DND-41 (cell line): ENCODE results near the gene CATSPER4.

Experiments
- ATAC-seq: fragments of 200-7000 bp; cut with Tn5 transposase; 3 replicates; pipeline ENCODE4 v1.9.1; 2021; ENCODE audit warnings: low read depth; ENCODE audit not compliant: insufficient read depth
- DNase-seq: peaks from one replicate; pipeline ENCODE4 v3.0.0-alpha.2; 2020
- H2AFZ ChIP-seq: 2 replicates; pipeline ENCODE4 v1.6.0; 2012; ENCODE audit warnings: low read depth, low read length
- H3K27ac ChIP-seq: 2 replicates; pipeline ENCODE4 v1.5.1; 2012; ENCODE audit warnings: low read length, inconsistent platforms
- H3K27me3 ChIP-seq: fragments of 200-600 bp; sonication (generic); 2 replicates; pipeline ENCODE4 v1.6.0; 2012; ENCODE audit warnings: low read length, mild to moderate bottlenecking, inconsistent platforms; ENCODE audit not compliant: insufficient read depth, poor library complexity
- H3K36me3 ChIP-seq: 2 replicates; pipeline ENCODE4 v1.5.1; 2012; ENCODE audit warnings: low read length, inconsistent platforms; ENCODE audit not compliant: insufficient read depth
- H3K4me1 ChIP-seq: 2 replicates; pipeline ENCODE4 v1.5.1; 2012; ENCODE audit warnings: mild to moderate bottlenecking, low read length; ENCODE audit not compliant: insufficient read depth
- H3K4me2 ChIP-seq: 2 replicates; pipeline ENCODE4 v1.6.0; 2012; ENCODE audit warnings: mild to moderate bottlenecking, moderate library complexity, low read length, inconsistent platforms; ENCODE audit not compliant: insufficient read depth
- H3K4me3 ChIP-seq, 2 experiments: fragments of 200-600 bp in 1 of 2; shearing (Covaris generic) in 1 of 2; 2 replicates each; pipeline ENCODE4 v1.5.1; 2012 to 2016; ENCODE audit warnings: inconsistent platforms in 2 of 2, low read length in 2 of 2, mild to moderate bottlenecking in 2 of 2, low read depth in 1 of 2, moderate library complexity in 1 of 2
- H3K79me2 ChIP-seq: 2 replicates; pipeline ENCODE4 v1.6.0; 2012; ENCODE audit warnings: low read length, inconsistent platforms; ENCODE audit not compliant: insufficient read depth
- H3K9ac ChIP-seq: 2 replicates; pipeline ENCODE4 v1.6.0; 2012; ENCODE audit warnings: low read depth, mild to moderate bottlenecking, inconsistent platforms, low read length, moderate library complexity
- H3K9me3 ChIP-seq: 2 replicates; pipeline ENCODE4 v1.5.1; 2012; ENCODE audit warnings: low read length, moderate library complexity, mild to moderate bottlenecking, inconsistent platforms; ENCODE audit not compliant: insufficient read depth, severe bottlenecking
- H4K20me1 ChIP-seq: 2 replicates; pipeline ENCODE4 v1.6.0; 2012; ENCODE audit warnings: low read length; ENCODE audit not compliant: insufficient read depth
- CTCF ChIP-seq: IDR thresholded peaks from 2 replicates; pipeline ENCODE4 v1.5.1; 2012; ENCODE audit warnings: borderline replicate concordance, low read length, moderate library complexity, mild to moderate bottlenecking; ENCODE audit not compliant: poor library complexity, severe bottlenecking; ENCODE audit errors: extremely low read depth
- EZH2 ChIP-seq: IDR thresholded peaks from 3 replicates; pipeline ENCODE4 v1.6.1; 2012; ENCODE audit warnings: borderline replicate concordance, low read depth, mild to moderate bottlenecking, moderate library complexity, low read length, inconsistent platforms; ENCODE audit not compliant: severe bottlenecking

Gene CATSPER4

GRCh38 chr1:26158908-26159742, 31.3 kb upstream of the CATSPER4 start, which contains the start of gene FAM110D:
FAM110D (plus strand) TSS chr1:26159079; CDS start chr1:26161292, 2,213 bp downstream.
- H3K79me2 ChIP-seq: no peaks in the 10 kb centered on the region
- H2AFZ ChIP-seq: no peak within 1 kb of the TSS
- peaks cover 25% of the 10 kb centered on the region for H3K4me1 ChIP-seq
- H3K27ac ChIP-seq: no peak within 1 kb of the TSS
- DNase-seq (no peak), ATAC-seq (no peak)
- peaks cover 39% of the 10 kb centered on the region for H3K27me3 ChIP-seq
- no peaks in the 10 kb centered on the region for H4K20me1 ChIP-seq
- H3K36me3 ChIP-seq: no peaks in the 10 kb centered on the region
- H3K4me3 ChIP-seq: no peak within 1 kb of the TSS
- no peak within 1 kb of the TSS for H3K4me2 ChIP-seq
- TF ChIP-seq EZH2: no peak
- no peak for TF ChIP-seq CTCF
- no peaks in the 10 kb centered on the region for H3K9me3 ChIP-seq
- H3K9ac ChIP-seq: no peak within 1 kb of the TSS

GRCh38 chr1:26159743-26160039, 30.7 kb upstream of the CATSPER4 start:
- H3K36me3 ChIP-seq: no peaks in the 10 kb centered on the region
- no peak for TF ChIP-seq EZH2
- no peak for TF ChIP-seq CTCF
- H4K20me1 ChIP-seq: no peaks in the 10 kb centered on the region
- DNase-seq (no peak), ATAC-seq (no peak)
- no peaks in the 10 kb centered on the region for H3K9me3 ChIP-seq
- H3K9ac ChIP-seq: no peak overlapping the region
- H3K79me2 ChIP-seq: no peaks in the 10 kb centered on the region
- H3K27me3 ChIP-seq: peaks cover 44% of the 10 kb centered on the region
- H3K4me1 ChIP-seq: peaks cover 26% of the 10 kb centered on the region
- no peak overlapping the region for H2AFZ ChIP-seq
- H3K4me3 ChIP-seq: no peak overlapping the region
- no peak overlapping the region for H3K4me2 ChIP-seq
- H3K27ac ChIP-seq: no peak overlapping the region

DNA sequence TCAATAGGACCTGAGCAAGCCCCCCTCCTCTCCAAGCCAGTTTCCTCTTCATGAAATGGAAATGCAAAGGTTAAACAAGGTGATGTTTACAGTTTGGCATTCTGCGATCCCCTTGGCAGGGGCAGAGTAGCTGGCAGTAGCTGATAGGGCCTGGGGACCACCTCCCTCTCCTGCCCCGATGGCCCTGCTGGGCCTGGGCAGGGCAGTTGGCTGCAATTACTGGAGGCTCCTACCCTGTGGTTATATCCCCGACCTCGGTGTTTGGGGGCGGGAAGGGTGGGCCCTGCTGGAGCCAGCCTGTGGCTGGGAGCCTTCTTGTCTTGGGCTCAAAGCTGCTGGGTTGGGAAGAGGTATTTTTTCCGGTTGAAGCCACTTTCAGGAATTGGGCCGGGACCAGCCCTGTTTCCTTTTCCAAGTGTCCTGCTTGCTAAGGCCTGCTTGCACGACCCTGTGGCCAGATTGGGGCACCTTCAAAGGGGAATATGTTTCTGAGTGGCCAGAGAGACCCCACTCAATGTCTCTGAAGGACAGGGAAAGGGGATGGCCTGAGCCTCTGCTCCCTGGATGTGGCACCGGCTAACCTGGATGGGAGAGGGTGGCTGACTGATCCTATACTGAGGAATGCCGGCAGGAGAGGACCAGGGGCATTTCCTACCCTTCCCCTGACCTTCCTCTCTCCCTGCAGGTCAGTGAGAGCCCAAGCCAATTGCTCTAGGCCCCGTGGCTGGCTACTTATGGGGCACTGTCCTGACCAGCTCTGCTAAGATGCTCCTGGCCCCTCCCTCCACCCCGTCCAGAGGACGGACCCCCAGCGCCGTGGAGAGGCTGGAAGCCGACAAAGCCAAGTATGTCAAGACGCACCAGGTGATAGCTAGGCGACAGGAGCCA, 29.6 kb upstream of the CATSPER4 start:
- Histone ChIP-seq H2AFZ (no peak overlapping the region), H3K4me3 (no peak overlapping the region), H3K4me1 (peaks cover 17% of the 10 kb centered on the region), H3K79me2 (no peaks in the 10 kb centered on the region), H3K4me2 (no peak overlapping the region), H3K27me3 (peaks cover 41% of the 10 kb centered on the region), H3K9me3 (no peaks in the 10 kb centered on the region), H4K20me1 (no peaks in the 10 kb centered on the region), H3K27ac (no peak overlapping the region), H3K36me3 (no peaks in the 10 kb centered on the region), H3K9ac (no peak overlapping the region)
- no peak for ATAC-seq
- TF ChIP-seq CTCF (no peak), EZH2 (no peak)
- no peak for DNase-seq
